NCI-H1417 (cell line): Measurements from ENCODE around the gene MARCKSL1.

Experiments
- DNase-seq, 3 experiments: peaks; one replicate each; lab custom pipeline; 2025; lab: John Stamatoyannopoulos, UW

Gene MARCKSL1

GRCh38 chr1:32352831-32353383, 16.9 kb upstream of the MARCKSL1 start:
- DNase-seq, result no peak

DNA sequence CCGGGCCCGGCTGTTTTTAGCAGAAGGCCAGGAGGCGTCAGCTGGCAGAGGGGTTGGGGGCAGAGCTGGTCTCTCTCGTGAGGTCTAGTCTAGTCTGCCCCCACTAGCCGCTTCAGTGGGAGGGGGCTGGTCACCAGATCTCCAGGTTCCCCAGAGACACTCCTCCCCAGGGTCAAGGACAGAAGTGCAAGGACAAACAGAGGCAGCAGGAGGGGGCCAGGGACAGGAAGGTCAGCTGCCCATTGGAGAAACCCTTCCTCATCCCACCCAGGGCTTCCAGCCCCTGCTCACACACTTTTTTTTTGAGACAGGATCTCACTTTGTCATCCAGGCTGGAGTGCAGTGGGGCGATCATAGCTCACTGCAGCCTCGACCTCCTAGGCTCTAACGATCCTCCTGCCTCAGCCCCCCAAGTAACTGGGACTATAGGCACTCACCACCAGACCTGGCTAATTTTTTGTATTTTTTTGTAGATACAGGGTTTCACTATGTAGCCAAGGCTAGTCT, 16.3 kb upstream of the MARCKSL1 start:
- DNase-seq, result peak in 1 of 3 experiments; percentile 50

DNA sequence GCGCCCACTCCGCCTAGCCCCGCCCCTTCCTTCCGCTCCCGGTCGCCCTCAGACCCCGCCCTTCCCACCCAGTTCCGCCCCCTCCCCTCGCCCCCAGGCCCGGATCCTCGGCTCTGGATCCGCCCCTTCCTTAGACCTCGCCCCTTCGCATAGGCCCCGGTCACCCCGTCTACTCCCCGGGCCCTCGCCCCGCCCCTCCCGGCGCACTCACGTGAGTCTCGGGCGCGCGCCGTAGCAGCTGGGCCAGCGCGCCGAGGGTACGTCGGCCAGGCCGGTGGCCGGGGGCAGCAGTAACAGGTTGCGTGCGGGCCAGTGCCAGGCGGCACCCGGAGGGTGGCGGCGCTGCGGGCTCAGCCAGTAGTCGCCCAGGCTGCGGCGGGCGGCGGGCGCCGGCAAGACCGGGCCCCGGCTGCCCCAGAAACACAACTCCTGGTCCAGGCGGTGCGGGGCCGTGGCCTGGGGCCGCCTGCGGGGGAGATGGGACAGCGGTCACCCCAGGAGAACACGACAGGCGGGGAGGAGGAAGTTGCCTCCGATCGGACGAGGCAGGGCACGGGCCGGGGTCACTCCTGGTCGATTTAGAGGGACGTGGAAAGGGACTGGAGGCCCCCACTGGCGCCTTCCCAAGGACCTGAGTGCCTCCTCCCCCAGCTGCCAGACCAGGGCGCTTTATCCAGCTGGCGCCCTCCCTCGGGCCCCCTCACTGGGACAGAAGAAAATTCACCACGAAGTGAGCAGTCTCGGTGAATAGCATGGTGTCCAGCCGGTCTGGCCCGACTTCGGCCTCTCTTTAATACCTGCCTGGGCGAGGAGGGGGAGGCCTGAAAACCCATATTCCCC, 15.6 kb upstream of the MARCKSL1 start:
- DNase-seq, result peak; percentile 95 to 98 (median 97)

- peak; percentile 86 to 95 (median 89) for DNase-seq
Observed at GRCh38 chr1:32350785-32351398, 14.9 kb upstream of the MARCKSL1 start.

DNA sequence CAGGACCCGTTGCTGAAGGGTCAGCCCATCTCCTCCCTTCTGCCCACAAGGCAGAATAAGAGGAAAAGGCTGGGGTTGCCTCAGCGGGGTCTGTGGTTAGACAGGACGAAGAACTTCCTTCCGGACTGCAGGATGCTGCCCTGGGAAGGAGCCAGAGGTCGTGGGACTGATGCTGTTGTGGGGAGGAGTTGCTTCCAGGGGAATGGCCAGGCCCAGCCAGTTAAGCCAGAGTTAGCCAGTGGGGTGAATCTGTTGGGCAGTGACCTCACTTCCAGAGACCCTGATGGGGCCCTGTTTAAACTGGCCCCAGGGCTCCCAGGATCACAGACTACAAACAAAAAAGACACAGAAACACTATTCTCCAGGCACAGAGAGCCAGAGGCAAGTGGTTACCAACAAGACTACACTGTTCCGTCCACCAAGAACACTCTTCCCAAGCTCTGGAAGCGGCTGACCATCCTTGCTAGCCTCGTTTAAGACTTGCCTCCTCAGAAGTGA, 13.2 kb upstream of the MARCKSL1 start:
- no peak for DNase-seq

- no peak for DNase-seq
Observed at GRCh38 chr1:32346532-32347157, 10.6 kb upstream of the MARCKSL1 start.

GRCh38 chr1:32345289-32345827, 9.3 kb upstream of the MARCKSL1 start:
- no peak for DNase-seq

- no peak for DNase-seq
Observed at GRCh38 chr1:32342704-32343103, 6.7 kb upstream of the MARCKSL1 start.

DNA sequence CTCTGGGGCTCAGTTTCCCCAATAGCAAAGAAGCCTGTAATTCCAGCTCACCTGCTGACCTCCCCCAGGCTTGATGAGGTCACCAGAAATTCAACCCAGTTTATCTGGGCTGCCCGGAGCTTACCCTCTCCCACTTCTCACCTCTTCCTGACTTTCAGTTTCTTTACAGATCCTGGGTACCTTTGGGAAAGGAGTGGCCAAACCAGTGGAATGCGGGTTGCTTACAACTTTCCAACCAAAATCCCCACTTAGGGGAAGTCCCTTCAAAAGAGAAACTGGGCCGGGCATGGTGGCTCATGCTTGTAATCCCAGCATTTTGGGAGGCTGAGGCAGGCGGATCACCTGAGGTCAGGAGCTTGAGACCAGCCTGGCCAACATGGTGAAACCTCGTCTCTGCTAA, 5.9 kb upstream of the MARCKSL1 start:
- no peak for DNase-seq

DNA sequence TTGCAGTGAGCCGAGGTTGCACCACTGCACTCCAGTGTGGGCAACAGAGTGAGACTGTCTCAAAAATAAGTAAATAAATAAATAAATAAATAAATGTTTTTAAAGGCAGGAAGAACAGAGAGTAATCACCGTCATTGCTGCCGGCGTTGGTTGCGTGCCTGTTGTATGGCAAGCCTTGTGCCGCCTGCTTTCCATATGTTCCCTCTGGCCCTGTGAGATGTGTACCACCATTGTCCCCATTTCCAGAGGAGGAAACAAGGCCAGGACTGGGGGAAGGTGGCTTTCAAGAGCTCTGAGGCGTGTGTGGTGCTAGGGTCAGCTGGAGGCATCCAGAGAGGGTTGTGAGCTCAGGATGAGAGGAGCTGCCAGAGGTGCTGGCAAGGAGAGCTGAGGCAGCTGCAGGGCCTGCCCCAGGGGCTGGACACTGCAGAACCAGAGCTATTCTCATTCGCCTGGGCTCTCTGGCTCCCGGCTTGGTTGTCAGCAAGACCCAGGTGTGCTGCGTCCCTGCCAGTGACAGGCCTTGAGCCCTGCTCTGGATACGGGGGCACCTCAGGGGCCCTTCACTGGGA, 5.2 kb upstream of the MARCKSL1 start:
- DNase-seq, result no peak

GRCh38 chr1:32339363-32339978, 3.4 kb upstream of the MARCKSL1 start:
- DNase-seq, result no peak

GRCh38 chr1:32338637-32339145, 2.7 kb upstream of the MARCKSL1 start:
- no peak for DNase-seq

DNA sequence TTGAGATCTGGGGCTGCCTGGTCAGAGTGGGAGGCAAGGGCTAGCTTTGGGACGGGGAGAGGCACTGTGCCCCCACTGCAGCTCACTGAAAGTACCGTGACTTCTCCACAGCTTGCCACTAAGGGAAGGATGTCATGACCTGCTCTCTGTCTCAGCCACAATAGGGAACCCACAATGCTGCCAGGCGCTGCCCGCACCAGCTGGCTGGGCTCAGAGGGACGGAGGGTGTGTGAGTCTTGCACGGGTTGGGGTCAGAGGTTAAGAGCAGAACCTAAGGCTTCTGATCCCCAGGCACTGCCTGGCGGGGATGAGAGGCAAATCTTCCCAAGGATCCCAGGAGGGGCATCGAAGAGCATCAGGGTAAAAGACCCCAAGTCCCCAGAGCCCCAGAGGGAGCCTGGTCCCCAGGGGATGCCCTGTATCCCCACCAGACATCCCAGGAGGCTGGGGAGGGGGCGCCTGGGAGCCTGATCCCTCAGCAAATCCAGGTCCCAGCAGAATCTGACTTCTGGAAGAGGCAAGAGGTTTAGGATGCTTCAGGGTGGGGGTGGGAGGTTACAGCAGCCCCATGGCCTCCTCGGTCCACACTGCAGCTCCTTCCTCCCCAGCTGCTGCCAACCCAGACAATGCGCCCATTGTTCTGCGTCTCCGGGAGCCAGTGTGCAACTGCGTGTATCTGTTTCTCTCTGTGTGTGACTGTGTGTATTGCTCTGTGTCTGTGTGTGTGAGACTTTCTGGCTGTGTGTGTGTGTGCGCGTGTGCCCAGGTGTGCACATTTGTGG, 2.0 kb upstream of the MARCKSL1 start:
- peak in 1 of 3 experiments; percentile 9 for DNase-seq

GRCh38 chr1:32336963-32337675, 1.1 kb upstream of the MARCKSL1 start:
- DNase-seq, result no peak

- DNase-seq, result no peak
Observed at GRCh38 chr1:32336591-32336932, 529 bp upstream of the MARCKSL1 start.

DNA sequence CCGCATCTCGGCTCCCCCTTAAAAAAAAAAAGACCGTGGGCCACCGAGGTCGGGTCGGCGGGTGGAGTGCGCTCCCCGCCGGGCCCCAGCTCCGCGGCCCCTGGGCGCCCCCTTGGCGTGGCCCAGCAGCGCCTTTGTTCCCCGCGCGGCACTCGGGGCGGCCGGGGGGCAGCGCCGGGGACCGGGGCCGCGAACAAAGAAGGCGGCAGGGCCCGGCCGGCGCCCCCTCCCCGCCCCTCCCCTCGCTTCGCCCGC, 571 bp downstream of the MARCKSL1 start:
- DNase-seq, result no peak

DNA sequence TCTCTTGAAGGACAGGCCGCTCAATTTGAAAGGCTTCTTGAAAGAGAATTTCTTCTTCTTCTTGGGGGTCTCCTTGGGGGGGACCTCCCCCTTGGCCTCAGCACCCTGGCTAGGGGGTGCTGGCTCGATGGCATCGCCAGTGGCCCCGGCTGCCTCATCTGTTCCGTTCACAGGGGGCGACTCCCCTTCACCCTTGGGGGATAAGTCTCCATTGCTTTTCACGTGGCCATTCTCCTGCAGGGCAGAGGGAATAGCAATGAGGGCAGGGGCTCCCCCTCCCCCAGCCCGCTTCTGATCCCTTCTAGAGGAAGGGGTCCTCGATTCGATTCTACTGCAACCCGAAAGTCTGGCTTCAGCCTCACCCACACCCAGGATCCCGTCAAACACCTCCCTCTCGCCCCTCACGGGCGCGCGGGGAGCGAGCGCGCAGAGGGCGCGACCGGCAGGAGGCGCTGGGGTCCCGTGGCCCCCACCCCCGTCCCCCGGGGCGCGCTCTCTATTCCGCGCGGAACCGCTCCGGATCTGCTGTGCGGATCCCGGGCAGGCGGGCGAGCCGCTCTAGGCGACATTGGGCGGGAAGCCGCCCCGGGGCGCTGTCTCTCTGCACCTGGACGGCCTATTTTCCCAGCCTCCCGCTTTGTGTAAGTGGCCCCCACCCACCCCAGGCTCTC, 1.0 kb downstream of the MARCKSL1 start:
- peak; percentile 64 to 69 (median 64) for DNase-seq

- DNase-seq, result peak in 1 of 3 experiments; percentile 56
Observed at GRCh38 chr1:32334274-32334861, 1.7 kb downstream of the MARCKSL1 start.
